CD4-positive, alpha-beta T cell treated with Interleukin-2 at 100 ng/mL for 4 hours (primary cell): ENCODE measurements around the gene EDARADD.
"Not testable (repeated sequence)": the region's sequence is repeated elsewhere in the genome, so short reads cannot be mapped to it uniquely, and the experiment has no call there.

Experiments
- DNase-seq: peaks from one replicate; pipeline ENCODE4 v3.0.0-alpha.2; 2020; ENCODE audit warnings: low spot score

EDARADD gene

GRCh38 chr1:236393681-236394481 is at the start of gene EDARADD:
Gene EDARADD (plus strand): TSS chr1:236394286. CDS start chr1:236394445, 159 bp downstream.
- no peak for DNase-seq

DNA sequence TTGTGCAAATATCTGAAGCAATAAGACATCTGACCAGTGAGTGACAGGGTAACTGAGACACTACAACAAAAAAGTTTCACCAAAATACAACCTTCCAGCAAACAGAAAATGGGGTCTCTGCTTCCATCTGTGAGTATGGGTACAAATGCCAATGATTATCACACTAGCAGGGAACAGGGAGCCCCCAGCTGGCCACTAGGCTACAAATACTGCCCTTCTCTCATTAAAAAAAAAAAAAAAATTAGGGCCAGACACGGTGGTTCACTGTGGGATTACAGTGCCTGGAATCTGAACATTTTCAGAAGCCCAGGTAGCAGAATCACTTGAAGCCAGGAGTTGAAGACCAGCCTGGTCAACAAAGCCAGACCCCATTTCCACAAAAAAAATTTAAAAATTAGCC is 48.4 kb upstream of the EDARADD start:
- DNase-seq: no peak

DNA sequence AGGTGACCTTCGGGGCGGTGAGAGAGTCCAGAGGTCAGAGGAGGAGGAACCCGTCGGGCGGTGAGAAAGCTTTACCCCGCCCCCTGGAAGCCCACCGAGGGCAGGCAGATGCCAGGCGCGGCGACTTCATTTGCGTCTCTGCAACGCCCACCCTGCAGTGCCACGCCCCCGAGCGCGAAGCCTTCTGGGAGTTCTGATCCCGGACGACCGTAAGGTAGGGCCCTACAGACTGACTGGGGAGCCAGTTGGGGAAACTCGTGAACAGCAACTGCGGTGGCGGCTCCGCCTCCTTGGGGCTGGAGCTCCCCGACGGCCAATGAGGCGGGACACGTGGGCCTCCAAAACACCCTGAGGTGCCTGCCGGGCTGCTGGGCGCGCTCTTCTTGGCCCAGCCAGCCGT is 46.0 kb upstream of the EDARADD start:
- DNase-seq: no peak

DNA sequence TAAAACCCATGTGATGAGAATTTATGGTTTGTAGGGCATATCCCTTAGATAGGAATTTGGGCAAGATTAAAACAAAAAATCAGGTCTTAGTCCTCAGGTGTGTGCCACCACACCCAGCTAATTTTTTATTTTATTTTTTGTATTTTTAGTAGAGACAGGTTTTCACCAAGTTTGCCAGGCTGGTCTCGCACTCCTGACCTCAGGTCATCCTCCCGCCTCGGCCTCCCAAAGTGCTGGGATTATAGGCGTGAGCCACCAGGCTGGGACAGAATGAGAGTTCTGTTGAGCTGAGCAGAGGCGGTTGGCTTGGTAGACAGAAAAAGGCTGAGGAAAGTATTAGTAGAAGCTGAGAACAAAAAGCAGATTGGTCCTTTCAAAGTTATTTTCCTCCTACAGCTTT is 43.8 kb upstream of the EDARADD start:
- DNase-seq: no peak

DNA sequence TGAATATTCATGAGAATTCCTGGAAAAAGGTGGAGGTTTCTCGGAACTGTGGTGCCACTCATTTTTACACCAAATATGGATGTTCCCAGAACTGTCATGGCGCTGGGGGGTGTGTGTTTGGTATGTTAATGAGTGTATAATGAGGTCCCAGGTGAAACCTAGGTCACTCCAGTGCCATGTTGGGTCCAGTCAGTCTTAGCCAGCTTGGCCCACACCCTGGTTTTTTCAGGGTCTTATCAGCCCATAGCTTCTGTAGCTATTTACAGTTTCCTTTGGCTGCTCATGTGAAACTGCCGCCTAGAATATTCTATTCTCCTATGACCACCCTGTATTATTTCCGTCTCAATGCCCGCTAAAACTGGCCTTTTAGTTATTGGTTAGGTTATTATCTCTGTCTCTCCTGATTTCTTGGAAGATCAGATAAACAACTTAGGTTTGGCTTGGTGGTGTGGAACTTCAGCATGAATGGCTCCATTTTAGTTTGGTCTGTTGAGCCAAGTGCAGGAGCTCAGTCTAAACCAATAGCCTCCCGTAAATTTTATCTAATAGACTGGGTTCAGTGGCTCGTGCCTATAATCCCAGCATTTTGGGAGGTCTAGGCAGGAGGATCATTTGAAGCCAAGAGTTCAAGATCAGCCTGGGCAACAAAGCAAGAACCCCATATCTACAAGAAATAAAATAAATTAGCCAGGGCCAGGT is 42.1 kb upstream of the EDARADD start:
- DNase-seq: no peak

DNA sequence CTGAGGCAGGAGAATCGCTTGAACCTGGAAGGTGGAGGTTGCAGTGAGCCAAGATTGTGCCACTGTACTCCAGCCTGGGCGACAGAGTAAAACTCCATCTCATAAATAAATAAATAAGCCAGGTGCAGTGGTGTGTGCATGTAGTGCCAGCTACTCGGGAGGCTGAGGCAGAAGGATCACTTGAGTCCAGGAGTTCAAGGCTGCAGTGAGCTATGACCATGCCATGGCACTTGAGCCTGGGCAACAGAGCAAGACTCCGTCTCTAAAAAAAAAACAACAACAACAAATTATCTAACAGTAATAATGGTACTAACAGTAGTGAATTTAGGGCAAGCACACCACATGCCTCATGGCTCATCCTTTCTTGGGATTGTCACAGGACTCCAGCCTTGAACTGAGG is 41.3 kb upstream of the EDARADD start:
- not testable (repeated sequence) for DNase-seq

DNA sequence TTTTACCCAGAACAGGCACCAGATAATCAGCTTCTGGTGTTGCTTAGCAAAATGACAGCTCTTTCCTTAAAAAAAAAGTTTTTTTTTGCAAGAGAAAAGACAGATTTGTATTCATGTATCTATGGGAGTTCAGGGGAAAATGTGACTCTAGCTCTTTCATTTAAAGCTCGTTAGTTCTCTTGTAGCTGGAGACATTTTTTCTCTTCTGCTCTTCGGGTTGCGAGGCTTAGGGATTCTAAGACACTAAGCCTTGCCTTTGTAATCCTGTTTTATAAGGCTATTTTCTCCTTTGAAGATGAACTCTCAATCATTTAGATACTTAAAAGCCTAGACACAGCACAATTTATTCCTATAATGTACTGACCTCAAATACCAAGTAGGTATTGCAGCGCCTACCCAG is 40.3 kb upstream of the EDARADD start:
- DNase-seq: no peak

- no peak for DNase-seq
Observed at GRCh38 chr1:236354330-236355147, 39.5 kb upstream of the EDARADD start.

DNA sequence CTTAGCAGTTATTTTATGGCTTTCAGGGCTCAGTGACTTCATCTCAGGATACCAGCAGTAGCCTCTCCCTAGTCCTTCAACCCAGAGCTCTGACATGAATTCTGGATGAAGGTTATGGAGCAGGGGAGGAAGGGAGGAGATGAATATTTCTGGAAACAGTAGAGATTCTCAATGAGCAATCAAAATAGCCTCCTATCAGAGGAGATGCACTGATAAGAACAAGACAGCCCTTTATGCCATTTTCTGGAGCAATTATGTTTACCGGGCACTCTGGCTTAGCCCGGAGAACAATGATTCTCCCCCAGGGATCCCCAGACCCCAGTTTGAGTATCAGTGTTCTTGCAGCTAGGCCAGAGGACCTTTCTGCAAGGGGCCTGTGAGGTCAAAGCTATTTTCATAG is 37.9 kb upstream of the EDARADD start:
- DNase-seq: no peak

GRCh38 chr1:236361909-236362590 is 32.0 kb upstream of the EDARADD start:
- DNase-seq: no peak

DNA sequence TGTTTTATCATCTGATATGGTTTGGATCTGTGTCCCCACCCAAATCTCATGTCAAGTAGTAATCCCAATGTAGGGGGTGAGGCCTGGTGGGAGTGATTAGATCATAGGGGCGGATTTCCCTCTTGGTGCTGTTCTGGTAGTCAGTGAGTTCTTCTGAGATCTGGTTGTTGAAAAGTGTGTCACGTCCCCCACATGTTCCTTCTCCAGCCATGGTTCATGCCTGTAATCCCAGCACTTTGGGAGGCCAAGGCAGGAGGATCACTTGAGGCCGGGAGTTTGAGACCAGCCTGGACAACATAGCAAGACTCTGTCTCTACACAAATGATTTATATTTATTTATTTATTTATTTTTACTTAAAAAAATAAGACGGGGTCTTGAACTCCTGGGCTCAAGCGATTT is 30.8 kb upstream of the EDARADD start:
- DNase-seq: no peak

DNA sequence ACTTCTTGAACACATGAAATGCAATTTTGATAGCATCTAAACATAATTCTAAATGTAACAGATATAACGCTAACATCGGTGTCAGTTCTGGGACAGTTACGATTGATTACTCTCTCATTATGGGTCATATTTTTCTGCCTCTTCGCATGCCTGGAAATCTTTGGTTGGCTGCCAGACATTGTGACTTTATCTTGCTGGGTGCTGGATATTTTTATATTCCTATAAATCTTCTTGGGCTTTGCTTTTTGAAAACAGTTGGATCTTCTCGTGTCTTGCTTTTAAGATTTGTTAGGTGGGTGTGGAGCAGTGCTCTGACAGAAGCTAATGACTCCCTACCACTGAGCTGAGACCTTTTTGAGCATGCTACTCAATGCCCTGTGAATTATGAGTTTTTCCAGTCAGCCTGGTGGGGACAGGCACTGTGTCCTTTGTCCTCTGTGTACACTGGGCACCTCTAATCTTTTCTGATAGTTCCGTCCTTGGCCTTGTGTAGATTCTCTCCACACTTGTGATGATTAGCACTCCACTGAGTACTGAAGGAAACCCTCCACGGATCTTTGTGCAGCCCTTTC is 28.0 kb upstream of the EDARADD start:
- no peak for DNase-seq

GRCh38 chr1:236366681-236367080 is 27.4 kb upstream of the EDARADD start:
- DNase-seq: not testable (repeated sequence)

GRCh38 chr1:236370420-236370819 is 23.7 kb upstream of the EDARADD start:
- DNase-seq: no peak

DNA sequence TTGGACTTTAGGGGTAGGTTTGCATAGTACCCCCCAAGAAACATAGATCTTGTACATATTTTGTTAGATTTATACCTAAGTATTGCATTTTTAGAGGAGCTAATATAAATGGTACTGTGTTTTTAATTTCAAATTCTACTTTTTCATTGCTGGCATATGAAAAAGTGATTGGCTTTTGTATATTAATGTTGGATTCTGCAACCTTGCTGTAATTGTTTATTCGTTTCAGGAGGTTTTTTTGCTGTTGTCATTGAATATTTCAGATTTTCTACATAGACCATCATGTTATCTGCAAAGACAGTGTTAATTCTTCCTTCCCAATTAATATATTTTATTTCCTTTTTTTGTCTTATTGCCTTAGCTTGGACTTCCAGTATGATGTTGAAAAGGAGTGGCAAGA is 23.0 kb upstream of the EDARADD start:
- DNase-seq: no peak

- no peak for DNase-seq
Observed at GRCh38 chr1:236377832-236378535, 16.1 kb upstream of the EDARADD start.

DNA sequence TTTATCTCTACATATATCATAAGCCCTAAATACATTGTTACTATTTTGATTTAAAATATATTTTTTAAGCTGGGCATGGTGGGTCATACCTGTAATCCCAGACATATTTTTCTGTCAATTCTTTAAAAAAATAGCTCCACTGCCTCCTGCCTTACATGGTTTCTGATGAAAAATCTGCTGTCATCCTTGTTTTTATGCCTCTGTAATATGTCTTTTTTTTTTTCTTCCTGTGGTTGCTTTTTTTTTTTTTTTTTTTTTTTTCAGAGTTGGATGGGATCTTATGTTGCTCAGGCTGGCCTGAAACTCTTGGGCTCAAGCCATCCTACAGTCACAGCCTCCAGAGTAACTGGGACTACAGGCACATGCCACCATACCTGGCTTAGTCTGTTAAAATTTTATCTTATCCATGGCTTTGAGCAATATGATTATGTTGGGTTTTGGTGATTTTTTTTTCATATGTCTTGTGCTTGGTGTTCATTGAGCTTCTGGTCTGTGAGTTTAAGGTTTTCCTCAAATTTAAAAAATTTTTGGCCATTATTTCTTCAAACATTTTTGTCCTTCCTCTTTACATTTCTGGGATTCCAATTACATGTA is 12.4 kb upstream of the EDARADD start:
- DNase-seq: no peak

GRCh38 chr1:236388332-236388731 is 5.8 kb upstream of the EDARADD start:
- DNase-seq: no peak

DNA sequence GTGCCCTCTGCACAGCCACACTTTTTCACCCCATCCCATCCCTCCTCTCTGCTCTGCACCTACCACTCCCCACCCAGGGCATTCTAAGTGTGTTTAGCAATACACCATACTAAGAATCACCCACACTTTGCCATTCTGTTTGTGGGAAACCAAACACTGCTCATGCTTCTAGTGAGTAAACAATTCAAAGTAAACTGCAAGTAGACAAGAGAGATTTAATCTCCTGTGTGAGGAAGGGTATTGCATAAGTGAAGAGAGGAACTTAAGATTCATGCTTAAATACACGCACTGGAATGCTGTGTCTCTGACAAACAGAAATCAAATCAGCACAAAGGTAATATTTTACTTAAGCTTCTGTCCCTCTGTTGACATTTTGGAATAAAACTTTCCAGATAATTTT is 4.8 kb upstream of the EDARADD start:
- no peak for DNase-seq

DNA sequence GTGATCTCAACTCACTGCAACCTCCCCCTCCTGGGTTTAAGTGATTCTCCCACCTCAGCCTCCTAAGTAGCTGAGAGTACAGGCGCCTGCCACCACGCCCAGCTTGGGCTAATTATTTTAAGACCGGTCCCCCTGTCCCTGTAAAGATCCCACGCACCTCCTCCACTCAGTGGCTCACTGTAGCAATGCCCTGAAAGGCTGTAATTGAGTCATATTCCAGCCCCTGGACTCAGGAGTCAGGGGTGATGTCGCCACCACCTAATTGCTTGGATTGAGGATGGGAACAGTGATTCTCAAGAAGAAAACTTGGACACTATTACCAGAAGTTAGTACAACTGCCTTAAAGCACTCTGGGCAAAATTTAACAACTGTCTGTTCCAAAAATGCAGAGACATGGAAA is 3.1 kb upstream of the EDARADD start:
- no peak for DNase-seq

DNA sequence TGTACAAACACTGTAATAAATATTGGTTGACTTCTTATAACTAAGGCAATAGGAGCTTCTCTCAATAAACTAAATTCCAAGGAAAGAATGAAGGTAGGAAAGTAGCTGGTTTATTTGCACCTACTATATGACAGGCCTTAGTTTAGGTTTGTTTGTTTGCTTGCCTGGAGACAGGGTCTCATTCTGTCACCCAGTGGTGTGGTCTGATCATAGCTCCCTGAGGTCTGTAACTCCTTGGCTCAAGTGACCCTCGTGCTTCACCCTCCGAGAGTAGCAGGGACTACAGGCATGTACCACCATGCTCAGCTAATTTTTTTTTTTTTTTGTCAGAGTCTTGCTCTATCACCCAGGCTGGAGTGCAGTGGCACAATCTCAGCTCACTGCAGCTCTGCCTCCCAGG is 1.9 kb upstream of the EDARADD start:
- no peak for DNase-seq
